GM19452 (cell line): Measurements from ENCODE around the gene TIMM8A.

ENCODE experiments used
- ATAC-seq: cut with Tn5 transposase; IDR thresholded peaks from one replicate; pipeline ENCODE4 v1.9.1; 2021; ENCODE audit not compliant: unreplicated experiment

The TIMM8A gene, protein sequence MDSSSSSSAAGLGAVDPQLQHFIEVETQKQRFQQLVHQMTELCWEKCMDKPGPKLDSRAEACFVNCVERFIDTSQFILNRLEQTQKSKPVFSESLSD

DNA sequence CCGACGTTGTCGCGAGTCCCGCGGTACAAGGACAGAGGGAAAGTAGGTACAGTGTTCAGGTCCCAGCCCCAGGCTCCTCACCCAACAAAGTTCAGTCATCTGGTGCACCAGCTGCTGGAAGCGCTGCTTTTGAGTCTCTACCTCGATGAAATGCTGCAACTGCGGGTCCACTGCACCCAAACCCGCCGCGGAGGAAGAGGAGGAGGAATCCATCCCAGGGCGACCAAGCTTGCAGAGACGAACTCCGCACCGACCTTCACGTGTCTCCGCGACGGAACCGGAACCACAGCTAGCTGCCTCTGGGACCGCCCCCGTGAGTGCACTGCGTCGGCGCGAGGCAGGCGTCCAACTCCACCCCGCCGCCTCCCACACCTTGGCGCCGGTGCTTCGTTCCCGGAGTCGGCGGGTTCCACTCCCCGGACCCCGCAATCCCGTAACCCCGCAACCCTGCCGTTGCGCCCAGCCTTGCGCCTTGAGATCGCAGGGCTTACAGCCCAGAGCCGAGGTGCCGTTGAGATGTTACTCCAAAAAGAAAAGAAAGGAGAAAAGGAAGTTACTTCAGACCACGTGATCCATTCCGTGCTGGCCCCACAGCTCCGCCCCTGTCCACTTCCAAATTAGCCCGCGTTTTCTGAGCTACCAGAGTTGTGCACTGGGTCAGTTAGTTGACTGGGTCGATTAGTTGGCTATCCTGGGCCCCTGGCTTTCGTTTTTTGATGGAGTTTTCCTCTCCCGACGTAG, at the start of gene TIMM8A:
TSS of gene TIMM8A (minus strand) at position 291 of the 741 bp plus-strand sequence. CDS start at position 213, 78 bp downstream.
- peak; percentile 99 for ATAC-seq

DNA sequence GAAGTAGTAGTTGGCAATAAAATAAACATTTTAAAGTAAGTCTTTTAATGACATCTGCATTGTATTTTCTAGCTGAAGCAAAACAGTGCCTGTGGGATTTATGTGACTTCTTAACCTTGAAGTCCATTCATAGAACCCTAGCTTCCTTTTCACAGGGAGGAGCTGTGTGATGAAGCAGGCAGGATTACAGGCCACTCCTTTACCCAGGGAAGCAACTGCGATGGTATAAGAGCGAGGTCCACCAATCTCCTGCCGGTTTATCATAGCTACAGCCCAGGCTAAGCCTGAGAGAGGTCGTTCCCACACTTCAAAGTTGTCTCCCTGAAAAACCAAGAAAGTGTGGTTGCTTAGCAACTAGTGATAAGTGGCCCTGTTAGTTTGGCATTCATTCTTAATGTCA, 49.2 kb upstream of the TIMM8A start:
- ATAC-seq = no peak

DNA sequence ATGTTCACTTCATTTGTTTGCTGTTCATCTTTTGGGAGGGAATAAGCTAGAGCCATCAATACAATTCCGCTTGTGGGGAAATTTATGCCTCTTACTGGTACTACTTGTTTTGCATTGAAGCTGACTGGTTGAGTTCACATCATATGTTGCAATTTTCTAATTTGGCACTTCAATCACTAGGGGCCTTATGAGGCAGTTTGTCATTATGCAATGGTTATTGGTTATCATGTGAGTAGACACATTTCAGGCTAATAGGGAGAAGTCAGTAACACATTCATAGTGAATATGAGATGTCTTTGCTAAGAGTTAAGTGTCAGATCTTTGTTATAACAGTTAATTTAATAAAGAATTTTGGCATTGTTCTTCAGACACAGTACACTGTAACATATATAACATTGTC, 47.2 kb upstream of the TIMM8A start:
- ATAC-seq = no peak

DNA sequence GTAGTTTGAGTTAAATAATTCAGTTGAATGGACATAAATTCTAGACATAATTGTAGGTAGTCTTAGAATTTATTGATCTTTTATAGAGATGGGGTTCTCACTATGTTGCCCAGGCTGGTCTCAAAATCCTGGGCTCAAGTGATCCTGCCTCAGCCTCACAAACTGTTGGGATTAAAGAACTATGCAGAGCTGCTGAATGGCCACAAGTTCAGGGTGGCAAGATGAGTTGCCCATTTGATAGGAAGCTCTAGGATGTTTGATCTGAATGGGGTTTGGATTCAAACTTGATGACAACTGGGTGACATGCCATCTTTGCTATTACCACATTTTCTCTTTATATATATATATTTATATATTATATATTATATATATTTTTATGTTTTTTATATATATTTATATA, 45.8 kb upstream of the TIMM8A start:
- ATAC-seq = no peak

DNA sequence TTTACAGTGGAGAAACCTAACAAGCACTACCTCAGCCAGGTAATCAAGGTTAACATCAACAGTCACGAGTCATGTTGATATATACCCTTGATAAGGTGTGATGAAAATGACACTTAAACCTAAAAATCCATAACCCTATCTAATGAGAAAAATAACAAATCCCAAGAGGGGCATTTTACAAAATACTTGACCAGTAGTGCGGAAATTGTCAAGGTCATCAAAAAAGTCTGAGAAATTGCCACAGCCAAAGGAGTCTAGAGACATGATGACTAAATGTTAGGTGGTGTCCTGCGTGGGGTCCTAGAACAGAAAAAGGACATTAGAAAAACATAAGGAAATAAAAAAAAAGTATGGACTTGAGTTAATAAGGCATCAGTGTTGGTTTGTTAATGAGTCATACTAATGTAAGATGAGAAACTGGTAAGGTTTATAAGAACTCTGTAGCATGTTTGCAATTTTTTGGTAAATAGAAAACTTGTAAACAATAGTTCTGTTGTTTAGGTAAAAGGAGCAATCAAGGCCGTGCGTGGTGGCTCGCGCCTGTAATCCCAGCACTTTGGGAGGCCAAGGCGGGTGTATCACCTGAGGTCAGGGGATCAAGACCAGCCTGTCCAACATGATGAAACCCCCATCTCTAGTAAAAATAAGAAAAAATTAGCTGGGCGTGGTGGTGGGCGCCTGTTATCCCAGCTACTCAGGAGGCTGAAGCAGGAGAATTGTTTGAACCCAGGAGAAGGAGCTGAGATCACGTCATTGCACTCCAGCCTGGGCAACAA, 45.2 kb upstream of the TIMM8A start:
- no peak for ATAC-seq

DNA sequence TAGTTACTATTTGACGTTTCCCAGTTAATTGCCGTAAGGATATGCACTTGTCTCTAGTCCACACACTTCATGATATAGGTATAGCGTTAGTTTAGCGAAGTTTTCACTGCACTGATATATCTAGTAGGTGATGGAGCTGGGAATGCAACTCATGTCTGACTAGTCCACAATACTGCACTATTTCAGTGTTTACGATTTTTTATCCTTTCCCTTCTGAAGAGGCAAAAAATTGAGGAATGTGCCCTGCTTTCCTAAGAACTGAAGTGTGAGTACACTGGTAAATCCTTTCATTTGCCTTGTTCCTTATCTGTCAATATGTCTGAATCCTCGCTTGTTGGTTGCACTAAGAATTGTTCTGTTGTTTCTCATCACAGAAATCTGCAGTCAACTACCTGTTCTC, 43.3 kb upstream of the TIMM8A start:
- ATAC-seq = no peak

DNA sequence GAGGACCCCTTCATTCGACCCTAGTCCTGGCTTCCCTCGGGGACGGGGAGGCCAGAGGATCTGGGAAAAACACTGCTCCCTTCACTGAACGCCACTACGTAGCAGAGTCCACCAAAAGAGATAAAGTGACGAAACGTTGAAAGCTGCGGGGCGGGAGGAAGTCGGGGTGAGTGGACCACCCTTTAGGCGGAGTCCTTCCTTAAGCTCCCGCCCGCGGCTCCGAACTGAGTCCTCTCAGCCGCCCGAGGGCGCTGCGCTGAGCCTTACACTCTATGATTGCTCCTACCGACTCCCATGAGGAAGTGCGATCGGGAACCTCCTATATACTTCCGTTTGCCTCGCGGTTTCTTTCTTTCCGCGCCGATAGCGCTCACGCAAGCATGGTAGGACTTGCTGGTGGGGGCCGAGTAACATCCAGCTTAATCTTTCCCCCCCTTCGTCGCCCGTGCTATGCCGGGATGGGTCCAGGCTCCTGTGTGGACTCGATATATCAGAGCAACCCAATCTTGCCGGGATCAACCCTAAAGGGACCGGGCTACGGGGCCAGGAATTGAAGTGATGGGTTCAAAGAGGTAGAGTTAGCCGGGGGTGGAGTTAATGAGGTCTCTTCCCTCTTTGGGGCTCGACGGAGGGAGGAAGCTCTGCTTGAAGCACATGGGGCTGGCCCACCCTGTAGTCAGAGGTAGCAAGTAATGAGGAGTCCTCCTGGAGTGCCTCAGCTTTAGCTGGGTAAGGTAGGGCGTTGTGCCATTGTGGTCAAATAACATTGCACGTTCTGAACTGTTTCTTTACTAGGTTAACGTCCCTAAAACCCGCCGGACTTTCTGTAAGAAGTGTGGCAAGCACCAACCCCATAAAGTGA, 42.4 kb upstream of the TIMM8A start, which contains the start of gene RPL36A:
TSS of gene RPL36A (plus strand) at position 348 of the 862 bp plus-strand sequence. CDS start at position 381, 33 bp downstream.
- ATAC-seq = peak; percentile 83

DNA sequence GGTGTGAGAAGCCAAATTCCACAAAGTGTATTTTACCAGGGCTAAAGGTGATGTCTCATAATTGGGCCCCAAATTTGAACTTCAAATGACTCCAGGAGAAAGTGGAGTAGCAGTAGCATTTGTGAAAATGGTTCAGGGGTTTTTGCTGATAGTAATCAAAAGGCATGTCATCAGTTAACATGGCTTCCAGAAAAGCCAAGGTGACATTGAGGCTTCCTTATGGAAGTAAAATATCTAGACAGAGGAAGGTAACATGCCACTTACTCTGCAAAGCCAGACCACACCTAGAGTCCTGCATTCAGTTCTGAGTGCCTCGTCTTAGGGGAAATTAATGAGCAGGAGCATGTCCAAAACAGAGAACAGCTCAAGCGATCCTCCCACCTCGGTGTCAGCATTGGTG, 40.1 kb upstream of the TIMM8A start:
- no peak for ATAC-seq

DNA sequence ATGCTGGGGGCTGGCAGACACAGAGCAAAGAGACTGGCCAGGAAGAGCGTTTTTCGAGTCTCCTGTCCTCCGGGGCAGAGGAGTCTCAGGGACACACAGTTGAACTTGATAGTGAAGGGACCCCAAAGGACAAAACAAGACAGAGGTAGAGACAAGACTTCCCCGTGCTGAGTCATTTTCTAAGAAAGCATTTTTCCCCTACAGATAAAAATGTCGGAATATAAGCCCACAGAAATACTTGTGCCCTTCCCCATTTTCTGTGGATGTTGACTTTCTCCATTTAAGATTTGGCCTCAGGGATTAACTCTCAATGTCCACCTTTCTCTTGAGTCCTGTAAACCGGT, 38.0 kb upstream of the TIMM8A start:
- ATAC-seq = no peak

DNA sequence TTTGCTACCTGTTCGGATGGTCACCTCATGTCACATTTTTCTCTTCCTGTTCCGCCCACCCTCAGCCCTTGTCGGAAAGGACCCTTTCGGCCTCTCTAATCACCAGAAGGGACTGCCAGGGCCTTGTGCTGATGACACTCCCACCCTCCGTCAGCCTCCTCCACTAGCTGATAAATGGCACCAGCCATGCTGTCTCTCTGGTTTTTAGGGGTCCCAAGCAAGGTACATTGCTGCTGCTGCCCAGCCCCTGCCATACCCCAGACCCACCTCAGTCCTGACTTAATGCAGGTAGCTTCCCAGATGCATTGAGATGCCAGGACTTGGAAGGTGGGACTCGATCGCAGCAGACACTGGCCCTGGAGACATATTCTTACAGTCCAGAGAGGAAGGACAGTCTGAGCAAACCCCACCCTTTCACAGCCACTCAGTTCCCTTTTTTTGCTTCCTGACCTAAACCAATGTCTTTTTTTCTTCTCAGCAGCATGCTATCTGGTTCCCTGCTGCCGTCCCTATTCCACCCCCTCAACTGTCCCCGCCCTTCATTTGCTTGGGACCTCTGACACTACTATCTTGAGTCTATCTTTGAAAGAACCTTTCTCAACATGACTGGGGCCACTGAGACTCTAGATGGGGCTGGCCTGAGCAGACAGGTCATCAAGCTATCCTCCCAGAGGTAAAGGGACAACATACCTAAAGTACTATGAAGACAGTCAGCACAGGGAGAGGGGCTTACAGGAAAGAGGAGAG, 37.4 kb upstream of the TIMM8A start, which contains the start of gene BTK:
TSS of gene BTK (minus strand) at position 397 of the 747 bp plus-strand sequence. CDS start 10,907 bp downstream, outside the sequence.
- ATAC-seq = peak; percentile 56

DNA sequence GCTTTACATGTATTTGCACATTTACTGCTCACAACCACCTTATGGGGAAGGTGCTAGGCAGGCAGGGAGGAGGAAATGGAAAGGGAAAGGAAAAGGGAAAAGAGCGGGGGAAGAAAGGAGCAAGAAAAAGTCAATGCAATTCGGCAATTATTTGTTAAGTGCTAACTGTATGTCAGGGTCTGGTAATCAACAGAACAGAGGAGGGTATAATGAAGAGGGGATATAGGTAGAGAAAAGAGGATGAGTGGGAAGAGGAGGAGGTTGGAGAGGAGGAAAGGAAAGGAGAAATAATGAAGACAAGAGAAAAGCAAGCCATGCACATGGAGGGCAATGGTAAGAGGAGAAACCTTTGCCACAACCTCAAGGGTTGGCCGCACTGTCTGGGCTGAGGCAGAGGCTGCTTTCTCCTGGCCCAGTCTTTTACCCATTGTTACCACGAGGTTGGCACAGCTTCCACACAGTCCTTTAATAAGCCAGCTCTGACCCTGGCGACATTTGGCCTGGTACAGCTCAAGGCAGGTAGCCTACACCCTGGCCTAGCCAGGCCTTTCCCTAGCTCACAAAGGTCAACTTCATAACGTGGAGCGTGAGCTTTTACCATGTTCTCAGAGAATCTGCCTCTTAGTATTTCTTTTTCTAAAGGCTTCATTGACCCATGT, 36.6 kb upstream of the TIMM8A start:
- ATAC-seq = no peak

DNA sequence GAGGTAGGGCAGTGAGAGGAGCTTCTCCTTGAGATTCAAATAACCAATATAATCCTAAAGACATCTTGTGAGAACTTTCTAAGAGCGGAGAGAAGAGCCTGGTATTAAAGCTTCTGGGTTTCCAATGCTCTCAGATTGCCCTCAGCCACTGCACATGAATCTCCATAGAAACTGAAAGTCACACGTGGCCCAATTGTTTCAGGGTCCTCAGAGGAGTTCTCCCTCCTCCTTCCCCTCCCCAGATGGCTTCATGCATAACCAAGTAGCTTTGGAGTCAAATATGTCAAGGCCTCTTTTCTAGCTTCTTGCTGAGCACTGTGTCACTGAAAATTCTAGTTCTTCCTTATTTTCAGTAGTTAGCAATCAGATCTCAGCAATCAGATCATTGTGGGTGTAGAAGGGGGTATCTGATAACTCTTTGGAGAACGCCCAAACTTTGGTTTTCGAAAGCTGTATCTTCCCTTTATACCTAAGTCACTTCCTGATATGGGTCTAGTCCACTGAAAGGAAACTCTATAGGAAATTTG, 35.2 kb upstream of the TIMM8A start:
- peak; percentile 78 for ATAC-seq

DNA sequence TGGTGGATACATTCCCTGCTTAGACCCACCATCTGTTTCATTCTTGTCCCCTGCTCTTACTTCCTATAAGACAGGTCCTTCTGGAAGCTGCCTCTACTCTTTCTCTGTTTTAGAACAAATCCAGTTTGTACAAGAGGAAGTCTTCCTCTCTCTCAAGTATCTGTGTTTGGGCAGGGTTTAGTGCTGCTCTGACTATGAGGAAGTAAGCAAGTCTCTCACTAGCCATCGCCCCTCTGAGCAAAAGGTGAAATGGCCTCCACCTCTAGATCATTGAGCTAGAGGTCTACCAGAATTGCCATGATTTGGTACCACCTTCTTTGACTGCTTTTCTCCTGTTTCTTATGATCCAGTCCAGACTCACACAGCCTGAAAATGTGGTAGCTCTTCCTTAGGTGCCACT, 29.0 kb upstream of the TIMM8A start:
- no peak for ATAC-seq

DNA sequence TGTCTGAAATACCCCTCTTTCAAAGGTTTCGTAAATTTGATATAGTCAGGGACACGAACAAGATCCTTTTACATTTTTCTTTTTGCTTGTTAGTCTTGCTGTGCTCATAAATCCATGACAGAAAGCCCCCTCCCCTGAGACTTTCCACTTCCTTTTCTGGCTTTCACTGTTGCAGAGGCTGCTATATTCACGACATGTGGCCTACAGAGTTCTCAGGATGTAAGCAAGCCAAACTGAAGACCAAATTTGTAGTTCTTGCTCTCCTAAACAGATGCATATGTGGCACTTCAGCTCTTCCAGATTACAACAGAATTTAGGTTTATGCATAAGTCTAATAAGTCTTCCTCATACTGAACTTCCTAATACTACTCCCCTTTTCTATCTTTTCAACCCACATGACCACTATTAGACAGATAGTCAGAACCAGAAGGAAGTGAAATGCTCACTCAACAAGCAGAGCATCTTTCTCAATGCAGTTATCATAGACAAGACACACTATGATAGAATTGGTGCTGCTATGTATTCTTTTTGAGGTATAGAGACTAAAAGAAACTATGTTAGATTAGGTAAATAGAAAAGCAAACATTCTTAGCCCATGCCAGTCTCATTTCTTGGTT, 22.5 kb upstream of the TIMM8A start:
- ATAC-seq = peak; percentile 88

DNA sequence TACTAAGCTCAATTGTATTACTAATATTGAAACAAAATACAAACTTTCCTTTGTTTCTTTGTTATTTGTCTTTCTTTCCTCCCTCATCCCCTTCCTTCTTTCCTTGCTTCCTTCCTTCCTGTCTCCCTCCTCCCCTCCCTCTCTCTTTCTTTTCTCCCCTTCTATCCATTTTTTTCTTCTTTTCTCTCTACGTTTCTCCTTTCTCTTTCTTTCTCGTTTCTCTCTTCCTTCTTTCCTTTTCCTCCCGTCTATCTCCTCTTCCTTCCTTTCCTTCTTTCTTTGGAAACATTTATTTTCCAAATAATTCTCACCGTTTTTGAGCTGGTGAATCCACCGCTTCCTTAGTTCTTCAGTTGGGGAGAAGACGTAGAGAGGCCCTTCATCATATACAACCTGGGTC, 21.1 kb upstream of the TIMM8A start:
- no peak for ATAC-seq

DNA sequence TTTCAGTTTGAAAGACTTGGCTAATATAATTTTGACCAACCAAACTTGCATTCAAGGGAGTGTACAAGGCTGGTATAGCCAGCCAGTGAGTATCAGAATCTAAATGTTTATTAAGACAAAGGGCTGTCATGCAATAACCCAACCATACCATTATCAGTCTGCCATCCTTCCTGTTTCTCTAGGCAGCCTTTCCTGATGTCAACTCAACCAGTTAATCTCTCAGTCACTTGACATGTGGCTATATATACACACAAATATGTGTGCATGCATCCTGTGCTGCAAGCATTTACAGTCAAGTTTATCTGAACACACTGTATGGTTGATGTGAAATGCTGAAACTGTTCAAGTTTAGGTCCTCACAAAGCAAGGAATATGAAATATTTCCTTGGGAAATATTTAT, 20.3 kb upstream of the TIMM8A start:
- ATAC-seq = no peak

DNA sequence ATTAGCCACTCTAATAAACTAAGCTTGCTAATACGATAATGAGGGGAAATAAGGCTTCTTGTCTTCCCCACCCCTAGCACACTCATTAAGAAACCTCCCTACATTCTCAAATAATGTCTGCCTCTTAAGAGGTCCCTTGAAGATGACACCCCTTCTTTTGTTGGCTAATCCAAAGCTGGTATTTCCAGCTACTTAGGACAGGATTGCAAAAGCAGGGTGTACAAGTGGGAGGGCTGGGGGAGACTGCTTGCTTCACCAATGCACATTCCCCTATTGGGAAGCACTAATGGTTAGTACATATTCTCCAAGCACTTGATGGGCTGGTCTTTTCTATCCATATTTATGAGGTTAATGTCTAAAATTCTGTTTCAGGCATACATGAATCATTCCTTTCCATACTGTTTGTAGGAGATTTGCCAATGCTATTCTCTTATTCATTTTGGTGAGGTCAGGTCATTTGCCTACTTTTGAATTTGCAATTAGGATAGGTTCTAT, 16.8 kb upstream of the TIMM8A start:
- ATAC-seq = no peak

DNA sequence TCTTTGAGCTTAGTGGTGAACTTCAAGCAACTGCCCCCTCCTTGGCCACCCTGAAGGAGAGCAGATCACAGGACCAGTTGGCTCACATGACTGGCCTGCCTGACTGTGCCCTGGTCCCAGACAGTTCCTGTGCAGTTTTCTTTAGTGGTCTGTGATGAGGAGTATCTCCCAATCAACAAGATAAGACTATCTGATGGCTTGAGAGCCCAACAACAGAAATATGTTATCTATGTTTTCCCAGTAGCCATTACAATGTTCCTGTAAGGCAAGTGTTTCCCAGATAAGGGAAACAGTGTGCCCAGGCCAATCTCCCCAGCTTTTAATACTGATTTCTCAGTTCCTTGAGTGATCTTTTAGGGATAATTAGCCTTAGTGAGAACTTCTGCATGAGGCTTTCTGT, 14.2 kb upstream of the TIMM8A start:
- ATAC-seq = no peak

DNA sequence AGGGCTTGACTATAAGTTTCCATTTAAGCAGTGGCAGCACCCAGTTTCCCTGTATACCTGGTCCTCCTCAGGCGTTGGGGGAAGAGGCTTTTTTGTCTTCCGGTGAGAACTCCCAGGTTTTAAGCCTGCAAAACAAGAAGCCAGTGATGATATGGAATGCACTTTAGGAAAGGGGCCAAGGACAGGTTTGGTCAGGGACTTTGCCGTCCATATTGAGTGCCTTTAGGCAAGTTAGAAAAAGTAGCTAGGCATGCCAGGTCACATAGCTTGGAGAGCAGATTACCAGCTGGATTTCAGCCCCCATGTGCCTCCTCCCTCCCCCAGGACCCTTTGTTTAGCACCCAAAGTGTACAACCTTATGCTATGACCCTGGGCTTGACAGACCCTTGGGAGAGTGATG, 13.6 kb upstream of the TIMM8A start:
- ATAC-seq = no peak
